ENCODE results near the gene OR7A10.

OR7A10 gene

DNA sequence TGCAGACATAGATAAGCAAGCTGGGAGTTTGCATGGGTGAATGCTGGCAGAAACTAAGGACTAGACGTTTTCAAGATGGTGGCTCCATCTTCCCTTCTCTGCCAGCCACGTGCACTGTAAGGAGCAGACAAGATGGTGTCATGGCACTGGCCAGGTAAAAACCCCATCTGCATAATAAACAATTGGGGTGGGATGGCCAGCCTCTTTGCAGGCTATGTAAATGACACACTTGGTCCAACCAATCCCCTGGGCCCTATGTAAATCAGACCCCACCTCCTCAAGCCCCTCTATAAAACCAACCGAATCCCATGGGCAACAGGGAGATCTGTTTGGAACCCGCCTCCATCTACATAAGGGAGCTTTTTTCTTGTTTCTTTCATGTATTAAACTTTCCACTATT is 11.3 kb downstream of the OR7A10 start:
- H2AFZ ChIP-seq (ENCODE audit: low read length): no peak overlapping the region
- no peaks in the 10 kb centered on the region for H3F3A ChIP-seq (ENCODE audit: insufficient read depth, low read length)
- TF ChIP-seq, protein P1, sequence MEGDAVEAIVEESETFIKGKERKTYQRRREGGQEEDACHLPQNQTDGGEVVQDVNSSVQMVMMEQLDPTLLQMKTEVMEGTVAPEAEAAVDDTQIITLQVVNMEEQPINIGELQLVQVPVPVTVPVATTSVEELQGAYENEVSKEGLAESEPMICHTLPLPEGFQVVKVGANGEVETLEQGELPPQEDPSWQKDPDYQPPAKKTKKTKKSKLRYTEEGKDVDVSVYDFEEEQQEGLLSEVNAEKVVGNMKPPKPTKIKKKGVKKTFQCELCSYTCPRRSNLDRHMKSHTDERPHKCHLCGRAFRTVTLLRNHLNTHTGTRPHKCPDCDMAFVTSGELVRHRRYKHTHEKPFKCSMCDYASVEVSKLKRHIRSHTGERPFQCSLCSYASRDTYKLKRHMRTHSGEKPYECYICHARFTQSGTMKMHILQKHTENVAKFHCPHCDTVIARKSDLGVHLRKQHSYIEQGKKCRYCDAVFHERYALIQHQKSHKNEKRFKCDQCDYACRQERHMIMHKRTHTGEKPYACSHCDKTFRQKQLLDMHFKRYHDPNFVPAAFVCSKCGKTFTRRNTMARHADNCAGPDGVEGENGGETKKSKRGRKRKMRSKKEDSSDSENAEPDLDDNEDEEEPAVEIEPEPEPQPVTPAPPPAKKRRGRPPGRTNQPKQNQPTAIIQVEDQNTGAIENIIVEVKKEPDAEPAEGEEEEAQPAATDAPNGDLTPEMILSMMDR (IDR thresholded peaks at IDR 0.05; ENCODE audit: low read length): no peak
- H3K9ac ChIP-seq (ENCODE audit: low read length): no peak overlapping the region
- H3K4me3 ChIP-seq (ENCODE audit: low read length): no peak overlapping the region
- H3K9me3 ChIP-seq (replicated peaks; ENCODE audit: insufficient read depth, low read length): no peaks in the 10 kb centered on the region
- DNase-seq: no peak
- no peaks in the 10 kb centered on the region for H3K79me2 ChIP-seq (ENCODE audit: low read length)
- no peak overlapping the region for H3K27ac ChIP-seq (ENCODE audit: low read length)
- H3K36me3 ChIP-seq (replicated peaks; ENCODE audit: insufficient read depth, low read length): no peaks in the 10 kb centered on the region
- no peak overlapping the region for H3K4me2 ChIP-seq (ENCODE audit: low read depth, low read length)
- no peaks in the 10 kb centered on the region for H3K4me1 ChIP-seq (ENCODE audit: low read length)
- H4K20me1 ChIP-seq (ENCODE audit: insufficient read depth, low read length): no peaks in the 10 kb centered on the region
- no peaks in the 10 kb centered on the region for H3K9me2 ChIP-seq (replicated peaks; ENCODE audit: insufficient read depth, low read length)
- H3K27me3 ChIP-seq (replicated peaks; ENCODE audit: insufficient read depth, low read length): peaks cover 81% of the 10 kb centered on the region

DNA sequence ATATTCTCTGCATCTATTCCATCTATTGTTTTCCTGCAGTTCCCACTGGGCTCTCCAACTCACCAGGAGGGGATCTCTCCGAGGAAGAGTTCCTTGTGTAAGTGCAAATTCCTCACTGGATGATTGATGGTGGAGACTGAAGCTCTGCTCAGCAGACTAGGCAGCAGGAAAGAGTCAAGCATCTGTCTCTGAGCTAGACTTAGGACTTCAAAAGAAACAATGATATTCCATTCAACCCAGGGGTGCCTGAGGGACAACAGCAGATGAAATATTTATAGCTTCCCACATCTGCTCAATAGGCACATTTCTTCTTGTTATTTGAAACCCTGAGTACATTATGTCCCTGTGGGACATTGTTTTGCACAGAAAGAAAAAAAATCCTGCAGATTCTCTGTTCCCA is 13.7 kb downstream of the OR7A10 start, which contains the start of the genes OR7A5 and OR7C1:
OR7A5 (minus strand) TSS at position 175 of the 400 bp plus-strand sequence. CDS start 6,944 bp downstream, outside the sequence.
OR7C1 (minus strand) TSS at position 175 of the 400 bp plus-strand sequence. CDS start 35,049 bp downstream, outside the sequence.
- Histone ChIP-seq H3K9me2 (replicated peaks; ENCODE audit: insufficient read depth, low read length) (no peaks in the 10 kb centered on the region), H3K4me2 (ENCODE audit: low read depth, low read length) (no peak within 1 kb of the TSS), H3K36me3 (replicated peaks; ENCODE audit: insufficient read depth, low read length) (no peaks in the 10 kb centered on the region), H3K27ac (ENCODE audit: low read length) (no peak within 1 kb of the TSS), H3F3A (ENCODE audit: insufficient read depth, low read length) (no peaks in the 10 kb centered on the region), H2AFZ (ENCODE audit: low read length) (no peak within 1 kb of the TSS), H3K9me3 (replicated peaks; ENCODE audit: insufficient read depth, low read length) (no peaks in the 10 kb centered on the region), H3K4me1 (ENCODE audit: low read length) (no peaks in the 10 kb centered on the region), H3K27me3 (replicated peaks; ENCODE audit: insufficient read depth, low read length) (peaks cover 83% of the 10 kb centered on the region), H3K9ac (ENCODE audit: low read length) (no peak within 1 kb of the TSS), H3K4me3 (ENCODE audit: low read length) (no peak within 1 kb of the TSS), H4K20me1 (ENCODE audit: insufficient read depth, low read length) (no peaks in the 10 kb centered on the region), H3K79me2 (ENCODE audit: low read length) (no peaks in the 10 kb centered on the region)
- no peak for DNase-seq
- TF ChIP-seq EZH2phosphoT487 (IDR thresholded peaks at IDR 0.05; ENCODE audit: low read length) (no peak), EZH2 (optimal IDR thresholded peaks at IDR 0.05; ENCODE audit: low read depth, low read length) (no peak)
- TF ChIP-seq, protein P1 (IDR thresholded peaks at IDR 0.05; ENCODE audit: low read length): no peak

DNA sequence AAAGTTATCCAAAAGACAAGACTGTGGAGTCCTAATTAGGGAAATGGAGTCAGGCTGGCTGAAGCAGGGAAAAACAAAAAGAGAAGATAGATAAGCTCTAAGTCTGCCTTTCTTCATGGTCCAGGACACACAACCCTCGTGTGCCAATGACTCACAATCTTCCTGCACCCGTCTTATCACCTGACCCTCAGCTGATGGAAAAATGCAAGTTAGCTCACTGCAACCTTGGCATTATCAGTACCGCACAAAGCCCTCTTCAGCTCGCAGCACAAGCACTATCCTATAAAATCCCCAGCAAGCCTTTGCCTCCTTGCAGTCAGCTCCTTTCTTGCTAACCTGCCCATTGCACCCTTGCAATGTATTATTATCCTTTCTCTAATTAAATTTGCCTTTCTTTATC is 18.0 kb downstream of the OR7A10 start:
- Histone ChIP-seq H3K9ac (ENCODE audit: low read length) (no peak overlapping the region), H3K9me3 (replicated peaks; ENCODE audit: insufficient read depth, low read length) (no peaks in the 10 kb centered on the region), H3K9me2 (replicated peaks; ENCODE audit: insufficient read depth, low read length) (no peaks in the 10 kb centered on the region), H3K4me2 (ENCODE audit: low read depth, low read length) (no peak overlapping the region), H3K27me3 (replicated peaks; ENCODE audit: insufficient read depth, low read length) (peaks cover 83% of the 10 kb centered on the region), H3K27ac (ENCODE audit: low read length) (no peak overlapping the region), H3K36me3 (replicated peaks; ENCODE audit: insufficient read depth, low read length) (no peaks in the 10 kb centered on the region), H3K79me2 (ENCODE audit: low read length) (no peaks in the 10 kb centered on the region), H4K20me1 (ENCODE audit: insufficient read depth, low read length) (no peaks in the 10 kb centered on the region), H3K4me3 (ENCODE audit: low read length) (no peak overlapping the region), H3K4me1 (ENCODE audit: low read length) (no peaks in the 10 kb centered on the region), H2AFZ (ENCODE audit: low read length) (no peak overlapping the region), H3F3A (ENCODE audit: insufficient read depth, low read length) (no peaks in the 10 kb centered on the region)
- no peak for DNase-seq
- TF ChIP-seq, protein P1 (IDR thresholded peaks at IDR 0.05; ENCODE audit: low read length): no peak
- TF ChIP-seq EZH2phosphoT487 (IDR thresholded peaks at IDR 0.05; ENCODE audit: low read length) (no peak), EZH2 (optimal IDR thresholded peaks at IDR 0.05; ENCODE audit: low read depth, low read length) (no peak)

Measured in MM.1S (cell line).